Activated CD8-positive, alpha-beta memory T cell treated with anti-CD3 and anti-CD28 coated beads, Interleukin-2, amount 50 U/mL, for 1 hour (primary cell): ENCODE measurements around the gene SLCO2A1.
"Not testable (repeated sequence)": the region's sequence is repeated elsewhere in the genome, so short reads cannot be mapped to it uniquely, and the experiment has no call there.

Experiments
- DNase-seq: peaks from one replicate; pipeline ENCODE4 v3.0.0-alpha.2; 2020; ENCODE audit errors: extremely low read depth

SLCO2A1 gene

GRCh38 chr3:134029734-134030378 lies at the start of gene SLCO2A1:
Gene SLCO2A1, minus strand, starts transcription at chr3:134029925. Its CDS starts 123 bp downstream, at chr3:134029802.
- no peak for DNase-seq

GRCh38 chr3:134079111-134079547 lies 49.4 kb upstream of the SLCO2A1 start:
- DNase-seq, result no peak

GRCh38 chr3:134078169-134078831 lies 48.6 kb upstream of the SLCO2A1 start:
- no peak for DNase-seq

DNA sequence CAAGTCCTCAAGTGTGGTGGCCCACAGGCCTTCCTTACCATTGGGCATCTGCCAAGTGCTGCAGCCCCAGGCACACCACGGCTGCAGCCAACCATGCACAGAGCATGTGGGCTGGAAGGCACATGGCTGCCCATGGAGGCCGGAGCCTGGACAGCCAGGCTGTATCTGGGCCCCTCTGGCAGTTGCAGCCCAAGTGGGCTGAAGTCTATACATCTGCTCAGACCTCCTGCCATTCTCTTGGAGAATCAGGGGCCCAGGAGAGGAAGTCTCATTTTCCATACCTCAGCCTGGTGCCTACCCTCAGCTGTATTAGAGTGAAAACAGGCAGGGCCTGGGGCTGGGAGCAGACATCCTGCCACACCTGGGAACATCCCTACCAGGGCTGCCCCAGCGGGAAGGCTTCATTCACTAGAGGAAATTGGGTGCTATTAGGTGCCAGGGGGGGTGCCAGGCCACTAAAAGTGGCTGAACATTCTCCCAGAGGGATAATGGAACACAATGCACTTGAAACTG lies 48.0 kb upstream of the SLCO2A1 start:
- no peak for DNase-seq

DNA sequence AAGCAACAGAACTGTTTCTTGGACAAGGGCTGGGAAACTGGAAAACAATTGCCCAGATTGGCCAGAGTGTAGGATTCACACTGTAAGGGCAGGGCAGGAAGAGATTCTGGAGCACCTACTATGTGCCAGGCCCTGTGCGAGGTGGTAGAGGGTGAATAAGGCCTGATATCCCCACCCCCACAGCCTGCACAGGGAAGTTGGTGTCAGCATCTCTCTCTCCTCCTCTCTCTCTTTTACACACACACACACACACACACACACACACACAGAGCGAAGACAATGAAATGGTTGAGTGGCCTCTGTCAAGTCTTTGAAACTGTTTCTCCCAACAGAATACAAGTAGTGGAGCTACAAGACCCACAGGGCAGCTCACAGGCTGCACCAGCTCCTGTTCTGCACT lies 47.1 kb upstream of the SLCO2A1 start:
- no peak for DNase-seq

- no peak for DNase-seq
These were observed 46.1 kb upstream of the SLCO2A1 start for GRCh38 chr3:134075846-134076245.

- no peak for DNase-seq
These were observed 45.8 kb upstream of the SLCO2A1 start for GRCh38 chr3:134075568-134075825.

- no peak for DNase-seq
These were observed 45.3 kb upstream of the SLCO2A1 start for GRCh38 chr3:134074790-134075567.

GRCh38 chr3:134074001-134074789 lies 44.5 kb upstream of the SLCO2A1 start:
- DNase-seq, result no peak

DNA sequence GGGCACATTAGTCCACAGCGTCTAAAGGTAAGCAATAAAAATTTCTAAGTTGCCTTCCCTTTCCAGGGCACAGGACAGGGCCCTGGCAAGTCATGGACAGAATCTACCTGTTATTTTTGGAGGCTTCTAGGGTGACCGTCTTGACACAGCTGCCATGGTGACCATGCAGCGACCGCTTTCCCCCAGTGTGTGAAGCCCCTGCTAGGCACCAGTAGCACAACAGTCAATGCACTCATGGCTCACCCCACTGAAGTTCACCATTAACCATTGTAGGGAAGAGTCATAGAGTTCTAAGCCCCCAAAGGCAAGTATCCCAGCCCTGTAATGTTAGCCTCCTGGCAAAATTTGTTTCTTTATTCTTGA lies 43.8 kb upstream of the SLCO2A1 start:
- no peak for DNase-seq

- DNase-seq, result no peak
These were observed 43.3 kb upstream of the SLCO2A1 start for GRCh38 chr3:134072881-134073582.

GRCh38 chr3:134070281-134070680 lies 40.6 kb upstream of the SLCO2A1 start:
- not testable (repeated sequence) for DNase-seq

DNA sequence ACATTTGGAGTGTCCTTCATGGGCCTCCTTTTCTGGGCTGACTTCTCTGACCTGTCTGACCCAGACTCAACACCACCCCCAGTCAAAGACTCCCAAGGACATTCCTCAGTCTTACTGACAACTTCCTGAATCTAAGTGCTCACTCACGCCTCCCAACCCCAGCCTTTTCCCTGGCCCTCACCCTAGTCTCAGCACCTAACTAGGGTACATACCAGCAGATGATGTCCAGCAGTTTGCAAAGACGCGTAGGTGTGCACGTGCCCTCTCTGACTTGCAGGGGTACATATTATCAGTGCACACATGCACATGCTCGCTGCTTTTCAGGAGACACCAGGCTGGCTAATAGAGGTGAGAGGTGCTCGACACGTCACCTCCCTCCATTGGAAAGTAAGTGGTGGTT lies 38.7 kb upstream of the SLCO2A1 start:
- no peak for DNase-seq

DNA sequence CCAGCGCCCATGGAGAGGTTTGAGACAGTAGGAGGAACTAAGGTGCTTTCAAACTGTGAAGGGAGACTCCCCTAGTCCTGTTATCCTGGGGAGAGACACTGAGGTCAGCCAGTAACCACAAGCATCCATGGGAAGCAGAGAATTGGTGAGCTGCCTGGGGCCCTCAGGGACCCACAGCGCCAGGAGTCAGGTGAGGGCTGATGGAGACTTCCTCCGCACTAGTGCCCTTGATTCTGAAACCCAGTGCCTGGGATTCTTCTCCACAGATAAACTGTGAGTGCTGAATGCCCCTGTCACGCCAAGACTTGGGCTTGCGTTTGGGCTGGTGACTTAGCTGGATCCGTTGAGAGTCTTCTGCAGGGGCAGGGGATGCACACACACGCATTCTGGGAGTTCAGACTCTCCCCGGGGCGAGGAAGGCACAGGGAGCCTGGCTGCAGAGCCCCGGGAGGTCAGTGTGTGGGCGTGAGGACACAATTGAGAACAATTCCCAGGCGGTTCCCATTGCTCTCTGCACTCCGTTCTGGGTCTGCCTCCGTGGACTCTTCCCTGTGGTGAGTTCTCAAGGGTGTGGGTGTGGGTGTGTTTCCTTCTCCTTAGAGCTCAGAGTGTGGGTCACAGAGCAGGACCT lies 37.9 kb upstream of the SLCO2A1 start:
- no peak for DNase-seq

GRCh38 chr3:134066651-134067530 lies 37.2 kb upstream of the SLCO2A1 start:
- no peak for DNase-seq

- DNase-seq, result no peak
These were observed 36.4 kb upstream of the SLCO2A1 start for GRCh38 chr3:134066158-134066541.

DNA sequence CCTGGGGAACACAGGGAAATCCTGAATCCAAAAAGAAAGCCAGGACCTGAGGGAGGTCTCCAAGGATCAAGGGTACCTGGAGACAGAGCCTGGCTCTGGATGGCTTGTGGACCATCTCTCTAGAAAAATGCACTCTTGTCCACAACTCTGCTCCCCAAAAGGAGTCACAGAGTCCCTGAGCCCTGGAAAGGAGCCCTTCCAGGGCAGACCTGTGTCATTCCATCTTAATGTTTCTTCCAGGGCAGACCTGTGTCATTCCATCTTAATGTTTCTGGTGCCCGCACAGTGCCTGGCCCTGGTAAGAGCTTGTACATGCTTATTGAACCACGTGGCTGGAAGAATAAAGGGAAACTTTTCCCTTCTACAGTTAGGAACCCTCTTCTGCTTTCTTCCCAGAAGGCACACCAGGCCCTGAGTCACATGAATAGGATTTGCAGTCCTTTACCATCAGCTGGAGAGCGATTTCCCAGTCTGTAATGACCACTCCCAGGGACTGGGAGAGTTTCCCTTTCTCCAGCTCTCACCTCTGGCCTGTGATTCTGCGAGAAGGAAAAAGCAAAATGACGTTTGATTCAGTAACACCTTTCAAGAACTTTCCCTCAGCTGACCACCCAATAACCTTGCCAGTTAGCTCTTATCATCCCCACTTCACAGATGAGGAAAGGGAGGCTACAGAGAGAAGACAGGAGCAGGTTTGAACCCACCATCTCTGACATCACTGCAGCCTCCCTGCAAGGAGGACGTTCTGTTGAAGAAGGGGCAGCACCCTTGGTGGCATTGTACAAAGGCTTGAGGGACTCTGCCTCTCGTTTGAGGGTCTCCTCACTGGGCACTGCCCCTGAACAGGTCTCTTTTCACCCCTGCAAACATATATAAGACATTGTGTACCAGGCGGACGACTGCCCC lies 35.8 kb upstream of the SLCO2A1 start:
- no peak for DNase-seq

DNA sequence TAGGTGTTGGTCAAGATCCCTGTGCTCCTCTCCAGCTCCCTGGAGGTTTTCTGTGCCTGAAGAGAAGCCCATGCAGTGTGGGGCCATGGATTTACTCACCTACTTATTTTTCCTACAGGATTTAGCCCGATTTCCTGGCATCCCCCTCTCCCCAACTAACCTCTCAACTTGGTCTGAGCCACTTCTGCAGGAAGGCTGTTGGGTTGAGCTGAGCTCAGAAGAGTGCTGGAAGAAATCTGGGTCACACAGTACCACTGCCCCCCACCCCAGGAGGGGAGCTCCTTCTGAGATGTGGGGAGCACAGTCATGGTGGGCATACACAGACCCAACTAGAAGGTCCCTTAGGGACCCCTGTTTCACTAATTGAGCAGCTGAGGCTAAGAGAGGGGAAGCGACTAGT lies 34.4 kb upstream of the SLCO2A1 start:
- DNase-seq, result no peak

DNA sequence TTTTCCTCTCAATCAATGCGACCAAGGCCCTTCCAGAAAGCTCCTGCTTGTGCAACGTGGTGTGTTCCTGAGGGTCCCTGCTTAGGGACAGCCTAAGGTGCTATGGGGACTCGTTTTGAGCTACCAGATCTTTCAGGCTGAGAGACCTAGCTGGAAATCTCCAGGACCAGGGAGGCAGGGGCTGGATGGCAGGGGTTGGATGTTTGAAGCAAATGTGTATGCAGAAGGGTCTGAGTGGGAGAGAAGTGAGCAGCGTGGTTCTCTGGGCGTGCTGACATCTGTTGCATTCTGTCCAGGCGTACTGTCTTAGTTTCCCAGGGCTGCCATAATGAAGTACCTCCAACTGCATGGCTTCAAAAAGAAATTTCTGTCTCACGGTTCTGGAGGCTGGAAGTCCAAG lies 31.7 kb upstream of the SLCO2A1 start:
- DNase-seq, result no peak
